HTR-8/SVneo (cell line): ENCODE results near the gene MRPL42.

Source experiments
- DNase-seq: peaks from one replicate; pipeline ENCODE4 v3.0.0; 2011; ENCODE audit warnings: low spot score, mixed read lengths; ENCODE audit not compliant: insufficient read length
- FAIRE-seq: peaks from 2 replicates; lab custom pipeline; 2011; peaks lifted over from hg19 to GRCh38; lab: Jason Lieb, UNC

Gene MRPL42

GRCh38 chr12:93442411-93443340 is 24.6 kb upstream of the MRPL42 start:
- FAIRE-seq = no peak
- no peak for DNase-seq

- DNase-seq (no peak), FAIRE-seq (no peak)
Observed at GRCh38 chr12:93443576-93443975, 23.7 kb upstream of the MRPL42 start.

- FAIRE-seq = no peak
- DNase-seq = no peak
Observed at GRCh38 chr12:93447555-93448290, 19.6 kb upstream of the MRPL42 start.

GRCh38 chr12:93448796-93449195 is 18.5 kb upstream of the MRPL42 start:
- FAIRE-seq (no peak), DNase-seq (no peak)

- no peak for FAIRE-seq
- DNase-seq = no peak
Observed at GRCh38 chr12:93449277-93449676, 18.0 kb upstream of the MRPL42 start.

- FAIRE-seq = no peak
- DNase-seq = no peak
Observed at GRCh38 chr12:93451423-93452158, 15.7 kb upstream of the MRPL42 start.

- no peak for FAIRE-seq
- no peak for DNase-seq
Observed at GRCh38 chr12:93453633-93454032, 13.7 kb upstream of the MRPL42 start.

- DNase-seq (no peak), FAIRE-seq (no peak)
Observed at GRCh38 chr12:93456077-93456476, 11.2 kb upstream of the MRPL42 start.

GRCh38 chr12:93459097-93459496 is 8.2 kb upstream of the MRPL42 start:
- FAIRE-seq (no peak), DNase-seq (no peak)

- DNase-seq (no peak), FAIRE-seq (no peak)
Observed at GRCh38 chr12:93460003-93460402, 7.3 kb upstream of the MRPL42 start.

- DNase-seq (no peak), FAIRE-seq (no peak)
Observed at GRCh38 chr12:93460902-93461301, 6.4 kb upstream of the MRPL42 start.

- DNase-seq = no peak
- FAIRE-seq = no peak
Observed at GRCh38 chr12:93461503-93461902, 5.8 kb upstream of the MRPL42 start.

- DNase-seq (no peak), FAIRE-seq (no peak)
Observed at GRCh38 chr12:93465841-93466240, 1.5 kb upstream of the MRPL42 start.

GRCh38 chr12:93466625-93467350 is 526 bp upstream of the MRPL42 start:
- FAIRE-seq (no peak), DNase-seq (no peak)

- FAIRE-seq (no peak), DNase-seq (no peak)
Observed at GRCh38 chr12:93468008-93468371, 676 bp downstream of the MRPL42 start.

GRCh38 chr12:93469386-93469785 is 2.1 kb downstream of the MRPL42 start:
- FAIRE-seq (no peak), DNase-seq (no peak)

- no peak for DNase-seq
- FAIRE-seq = no peak
Observed at GRCh38 chr12:93476555-93476954, 9.2 kb downstream of the MRPL42 start.

- FAIRE-seq (no peak), DNase-seq (no peak)
Observed at GRCh38 chr12:93482721-93483120, 15.4 kb downstream of the MRPL42 start.

- FAIRE-seq = no peak
Observed at GRCh38 chr12:93483151-93483807, 16.0 kb downstream of the MRPL42 start.

More at GRCh38 chr12:93483151-93483807, 16.0 kb downstream of the MRPL42 start:
- DNase-seq = no peak
